Astrocyte of the hippocampus (primary cell): Measurements from ENCODE around the gene NCAPD3.
"Not testable (repeated sequence)": the region's sequence is repeated elsewhere in the genome, so short reads cannot be mapped to it uniquely, and the experiment has no call there.

Experiments
- DNase-seq: peaks from one replicate; pipeline ENCODE4 v3.0.0; 2011; ENCODE audit warnings: low read depth, low spot score

NCAPD3 gene

GRCh38 chr11:134138376-134138775 lies 85.4 kb downstream of the NCAPD3 start:
- DNase-seq = peak; percentile 32

GRCh38 chr11:134134167-134134566 lies 89.6 kb downstream of the NCAPD3 start:
- DNase-seq = no peak

GRCh38 chr11:134132808-134133207 lies 91.0 kb downstream of the NCAPD3 start:
- no peak for DNase-seq

GRCh38 chr11:134131628-134132244 lies 92.0 kb downstream of the NCAPD3 start:
- DNase-seq = no peak

GRCh38 chr11:134126217-134126822 lies 97.4 kb downstream of the NCAPD3 start:
- DNase-seq = peak; percentile 85

GRCh38 chr11:134125507-134125906 lies 98.3 kb downstream of the NCAPD3 start:
- DNase-seq = peak; percentile 35

GRCh38 chr11:134124660-134125451 lies 98.9 kb downstream of the NCAPD3 start:
- DNase-seq = peak; percentile 70

GRCh38 chr11:134120921-134121526 lies 102.7 kb downstream of the NCAPD3 start:
- peak; percentile 70 for DNase-seq

GRCh38 chr11:134120143-134120850 lies 103.5 kb downstream of the NCAPD3 start:
- peak; percentile 96 for DNase-seq

GRCh38 chr11:134119094-134119493 lies 104.7 kb downstream of the NCAPD3 start:
- peak; percentile 71 for DNase-seq

GRCh38 chr11:134118006-134118405 lies 105.8 kb downstream of the NCAPD3 start:
- DNase-seq = peak; percentile 31

GRCh38 chr11:134116210-134116609 lies 107.6 kb downstream of the NCAPD3 start:
- no peak for DNase-seq

- DNase-seq = not testable (repeated sequence)
Observed at GRCh38 chr11:134113787-134114186, 110.0 kb downstream of the NCAPD3 start.

GRCh38 chr11:134110252-134110815 lies 113.4 kb downstream of the NCAPD3 start:
- no peak for DNase-seq
